Dermis microvascular lymphatic vessel endothelial cell (primary cell): ENCODE measurements around the gene NOS1AP. TPM values are rescaled to one million over a fixed set of nuclear protein-coding genes. Genes with fewer than 3 reads are reported as not detected.
A peak's percentile ranks its signal among the peaks of the same experiment; 100 is the strongest.

Source experiments
- DNase-seq, 2 donors: peaks; one replicate each; pipeline versions ENCODE4 v3.0.0 to v3.0.0-alpha.2; 2010; ENCODE audit warnings: low read depth in 2 of 2
- total RNA-seq: library from RNA; depleted of rRNA; stranded (reverse); fragments of >200 nt; gene quantifications from 2 replicates; pipeline ENCODE4 v1.2.1, GENCODE V29; 2014

Gene NOS1AP
- total RNA-seq, 1 donor from 2014 or later = 0.13 TPM

DNA sequence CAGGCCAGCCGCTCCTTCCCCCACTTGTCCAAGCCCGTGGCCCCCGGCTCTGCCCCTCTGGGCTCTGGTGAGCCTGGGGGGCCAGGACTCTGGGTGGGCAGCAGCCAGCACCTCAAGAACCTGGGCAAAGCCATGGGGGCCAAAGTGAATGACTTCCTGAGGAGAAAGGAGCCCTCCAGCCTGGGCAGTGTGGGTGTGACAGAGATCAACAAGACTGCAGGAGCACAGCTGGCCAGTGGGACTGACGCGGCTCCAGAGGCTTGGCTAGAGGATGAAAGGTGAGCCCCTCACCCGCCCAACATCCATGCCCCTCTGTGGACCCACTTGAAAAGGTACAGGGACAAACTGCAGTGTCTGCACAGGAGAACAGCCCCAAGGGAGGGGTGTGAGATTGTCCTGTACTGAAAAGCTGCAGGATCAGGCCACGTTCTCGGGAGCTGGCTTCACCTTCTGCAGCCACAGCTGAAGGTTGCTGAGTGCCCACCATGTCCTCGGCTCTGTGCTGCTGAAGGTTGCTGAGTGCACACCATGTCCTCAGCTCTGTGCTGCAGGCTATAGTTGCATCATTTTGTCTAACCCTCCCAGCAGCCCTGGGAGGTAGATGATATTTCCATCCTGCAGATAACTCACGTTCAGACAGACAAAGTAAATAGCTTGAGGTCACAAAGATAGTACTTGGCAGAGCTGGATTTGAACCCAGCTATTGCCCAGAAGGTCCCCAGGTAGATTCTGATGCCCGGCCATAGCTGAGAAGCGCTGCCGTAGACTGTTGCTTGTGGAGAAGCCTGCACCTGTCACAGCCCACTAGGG is 312.7 kb downstream of the NOS1AP start:
- no peak for DNase-seq

GRCh38 chr1:162383091-162383490 is 313.6 kb downstream of the NOS1AP start:
- no peak for DNase-seq

GRCh38 chr1:162383516-162383915 is 314.0 kb downstream of the NOS1AP start:
- DNase-seq = no peak

DNA sequence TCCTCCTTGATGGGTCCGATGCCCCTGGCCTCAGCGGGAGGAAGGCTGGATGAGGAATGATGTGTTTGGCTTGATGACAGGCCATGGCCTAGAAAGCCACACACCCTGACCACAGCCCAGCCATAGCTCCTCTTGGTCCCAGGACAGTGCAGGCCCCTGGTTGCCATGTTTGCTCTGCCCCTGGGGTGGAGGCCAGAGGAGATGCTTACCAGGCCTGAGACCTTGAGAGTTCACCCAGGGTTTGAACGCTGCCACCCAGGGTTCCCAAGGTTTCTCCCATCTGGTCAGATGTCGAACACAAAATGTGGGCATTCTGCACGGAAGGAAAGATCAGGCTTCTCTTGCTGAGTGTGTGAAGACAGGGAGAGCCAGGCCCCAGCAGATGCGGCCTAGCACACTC is 314.6 kb downstream of the NOS1AP start:
- no peak for DNase-seq

- DNase-seq = no peak
Measured at GRCh38 chr1:162384601-162385279, 315.2 kb downstream of the NOS1AP start.

- no peak for DNase-seq
Measured at GRCh38 chr1:162385280-162385623, 315.8 kb downstream of the NOS1AP start.

- no peak for DNase-seq
Measured at GRCh38 chr1:162385702-162386101, 316.2 kb downstream of the NOS1AP start.

- DNase-seq = no peak
Measured at GRCh38 chr1:162386292-162387225, 317.1 kb downstream of the NOS1AP start.

DNA sequence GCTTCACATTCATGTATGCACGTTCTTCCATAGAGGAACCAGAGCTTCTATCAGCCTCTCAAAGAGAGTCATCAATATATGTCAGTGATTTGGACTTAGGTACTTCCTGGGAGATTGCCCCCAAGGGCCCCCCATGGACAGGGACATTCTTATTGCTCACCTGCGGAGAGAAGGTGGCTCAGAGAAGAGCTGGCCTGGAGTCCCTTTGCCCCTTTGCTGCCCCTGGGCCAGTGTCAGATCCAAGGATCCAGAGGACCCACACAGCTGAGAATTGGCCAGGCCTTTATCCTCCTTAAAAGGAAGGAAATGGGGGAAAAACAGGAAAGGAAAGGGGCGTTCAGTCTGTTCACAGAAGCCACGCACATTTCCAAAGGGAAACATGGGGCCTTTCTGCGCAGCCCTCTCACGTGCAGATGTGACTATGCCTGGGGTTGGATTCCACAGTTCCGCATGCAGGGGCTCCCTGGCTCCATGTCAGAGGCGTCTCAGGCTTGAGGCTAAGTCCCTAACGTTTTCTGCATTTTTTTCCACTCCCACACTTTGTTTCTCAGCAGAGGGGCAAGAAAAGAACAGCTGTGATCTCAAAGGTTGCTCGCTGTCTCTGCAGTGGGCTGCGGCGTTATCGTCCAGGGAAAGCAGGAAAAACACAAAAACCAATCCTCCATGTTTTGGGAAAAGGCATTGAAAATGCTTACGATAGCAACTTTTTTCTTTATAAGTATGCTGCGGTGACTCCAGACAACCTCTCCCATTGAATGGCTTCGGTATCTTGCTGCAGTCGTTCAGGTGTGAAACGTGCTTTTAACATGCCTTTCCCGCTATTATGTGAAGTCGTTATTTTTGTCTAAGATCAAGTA is 318.0 kb downstream of the NOS1AP start:
- DNase-seq = no peak

- DNase-seq = no peak
Measured at GRCh38 chr1:162388083-162388594, 318.6 kb downstream of the NOS1AP start.

DNA sequence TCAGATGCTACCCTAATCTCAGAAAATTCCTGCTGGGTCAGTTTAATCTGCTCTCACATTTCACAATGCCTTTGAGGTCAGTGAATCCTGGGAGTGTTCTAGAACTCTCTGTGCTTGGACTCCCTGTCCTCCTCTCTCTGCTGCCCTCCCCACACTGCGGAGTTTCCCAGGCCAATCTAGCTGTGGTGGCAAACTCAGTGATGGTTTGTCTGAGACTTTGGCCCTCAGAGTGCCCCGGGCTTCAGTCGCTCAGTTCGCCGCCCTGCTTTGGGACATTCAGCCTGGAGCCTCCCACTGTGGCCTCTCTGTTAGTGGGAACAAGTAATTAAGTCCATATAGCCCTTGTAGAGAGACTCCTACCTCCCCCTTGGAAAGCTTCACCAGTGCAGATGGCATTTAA is 319.1 kb downstream of the NOS1AP start:
- DNase-seq = no peak

GRCh38 chr1:162389021-162389818 is 319.7 kb downstream of the NOS1AP start:
- peak; percentile 5 to 41 for DNase-seq

- DNase-seq = no peak
Measured at GRCh38 chr1:162389971-162390370, 320.5 kb downstream of the NOS1AP start.

GRCh38 chr1:162390396-162391185 is 321.1 kb downstream of the NOS1AP start:
- DNase-seq = no peak

- peak; percentile 18 to 64 for DNase-seq
Measured at GRCh38 chr1:162391790-162392563, 322.5 kb downstream of the NOS1AP start.

DNA sequence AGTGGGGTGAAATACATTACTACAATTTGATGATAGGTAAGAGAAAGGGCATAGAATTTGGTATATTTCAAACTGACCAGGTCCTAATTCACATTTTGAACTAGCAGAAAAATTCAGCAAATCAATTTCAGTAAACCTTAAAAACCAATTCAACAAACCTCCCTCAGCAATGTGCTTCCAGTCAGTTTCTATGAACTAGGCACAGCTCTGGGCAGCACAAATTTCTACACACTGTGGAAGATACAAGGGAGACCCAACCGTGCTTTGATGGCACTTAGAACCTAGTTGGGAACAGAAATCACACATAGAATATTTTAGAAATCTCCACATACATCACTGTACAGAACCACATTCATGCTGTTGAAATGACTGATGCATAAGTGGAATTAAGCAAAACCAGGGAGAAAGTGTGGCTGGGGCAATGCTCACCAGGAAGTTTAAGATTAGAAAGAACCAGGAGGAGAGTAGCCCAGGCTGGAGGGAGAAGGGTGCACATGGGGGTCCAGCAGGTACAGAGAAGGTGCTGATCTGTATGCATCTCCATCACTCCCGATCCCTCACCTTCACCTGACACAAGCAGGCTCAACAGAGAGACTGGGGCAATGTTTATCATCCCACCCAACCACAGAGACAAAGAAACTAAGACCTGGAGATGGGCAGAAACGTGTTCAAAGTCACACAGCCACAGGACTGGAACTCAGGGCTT is 326.9 kb downstream of the NOS1AP start:
- no peak for DNase-seq

DNA sequence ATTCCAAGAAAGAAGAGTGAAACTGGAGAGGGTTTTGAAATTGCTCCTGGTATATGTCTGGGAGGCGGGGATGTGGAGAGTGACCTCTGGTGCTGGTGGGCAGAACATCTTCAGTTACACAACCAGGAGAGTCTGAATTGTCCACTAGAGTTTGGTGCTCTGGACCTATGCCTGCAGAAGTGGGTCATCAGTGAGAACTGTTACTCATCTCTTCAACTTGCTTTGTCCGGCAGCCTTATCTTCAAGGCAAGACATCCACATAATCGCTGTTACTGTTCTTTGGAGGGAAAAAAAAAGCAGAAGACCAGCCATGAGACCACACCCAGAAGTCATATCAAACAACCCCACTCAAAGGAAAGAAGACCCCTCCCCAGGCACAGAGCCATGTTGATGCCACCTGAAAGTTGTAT is 327.6 kb downstream of the NOS1AP start:
- DNase-seq = no peak
